ENCODE measurements around the gene APRT.
"Not testable (repeated sequence)": the region's sequence is repeated elsewhere in the genome, so short reads cannot be mapped to it uniquely, and the experiment has no call there.

APRT gene

DNA sequence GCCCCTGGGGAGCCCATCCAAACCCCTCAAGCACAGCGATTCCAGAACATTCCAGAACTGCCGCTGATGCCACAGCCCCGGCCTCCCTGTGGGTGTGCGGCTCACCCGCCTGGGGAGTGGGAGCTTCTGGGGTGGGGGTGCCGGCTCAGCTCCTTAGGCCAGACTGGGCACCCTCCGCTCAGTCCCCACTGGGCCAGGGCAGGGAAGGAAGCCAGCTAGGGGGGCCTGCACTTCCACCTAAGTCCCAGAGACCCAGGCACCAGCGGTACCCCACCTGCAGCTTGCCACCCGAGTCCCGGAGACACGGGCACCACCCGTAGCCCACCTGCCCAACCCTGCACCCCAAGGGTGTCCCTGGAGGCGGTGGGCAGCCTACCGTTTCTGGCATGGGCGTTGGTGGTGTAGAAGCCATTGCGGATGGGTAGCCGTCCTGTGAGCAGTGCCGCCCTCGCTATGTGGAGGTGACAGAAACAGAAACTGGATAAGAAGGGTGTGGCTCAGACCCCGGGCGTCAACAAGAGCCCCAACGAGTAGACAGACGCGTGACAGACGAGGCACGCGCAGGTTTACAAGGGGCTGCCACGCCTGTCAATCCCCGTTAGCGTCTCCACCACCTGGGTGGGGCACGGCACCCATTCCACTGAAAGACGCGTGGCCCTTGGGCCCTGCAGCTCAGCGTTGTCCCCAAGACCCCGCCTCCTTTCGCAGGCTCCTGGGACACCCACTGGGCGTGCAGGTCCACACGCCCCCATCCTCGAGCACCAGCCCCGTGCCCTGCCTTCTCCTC lies 30.0 kb upstream of the APRT start:
- no peak for DNase-seq

DNA sequence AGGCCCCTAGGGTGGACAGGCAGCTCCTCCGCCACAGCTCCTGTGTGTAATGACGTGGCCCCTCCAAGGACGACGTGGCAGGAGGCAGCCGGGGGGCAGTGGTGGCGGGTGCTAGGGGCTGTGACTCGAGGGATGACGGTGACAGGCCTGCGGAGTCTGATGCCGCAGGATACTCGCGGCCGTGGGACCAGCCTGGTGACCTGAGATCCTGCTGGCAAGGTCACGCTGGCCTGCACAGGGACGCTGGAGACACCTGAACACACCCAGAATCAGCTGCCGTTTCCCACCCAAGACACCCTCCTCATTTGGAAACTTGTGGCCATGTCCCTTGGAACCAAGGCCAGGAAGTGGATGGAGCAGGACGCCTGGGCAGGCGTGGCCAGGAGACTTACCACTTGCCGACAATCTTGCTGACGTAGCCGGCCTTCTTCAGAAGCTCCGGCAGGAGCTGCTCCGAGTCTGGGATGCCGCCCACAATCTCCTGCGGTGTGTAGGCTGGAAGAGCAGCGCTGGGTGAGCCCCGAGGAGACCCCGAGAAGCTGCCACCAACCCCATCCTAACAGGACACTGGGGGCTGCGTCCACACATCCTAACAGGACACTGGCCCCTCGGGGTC lies 29.0 kb upstream of the APRT start:
- no peak for DNase-seq

DNA sequence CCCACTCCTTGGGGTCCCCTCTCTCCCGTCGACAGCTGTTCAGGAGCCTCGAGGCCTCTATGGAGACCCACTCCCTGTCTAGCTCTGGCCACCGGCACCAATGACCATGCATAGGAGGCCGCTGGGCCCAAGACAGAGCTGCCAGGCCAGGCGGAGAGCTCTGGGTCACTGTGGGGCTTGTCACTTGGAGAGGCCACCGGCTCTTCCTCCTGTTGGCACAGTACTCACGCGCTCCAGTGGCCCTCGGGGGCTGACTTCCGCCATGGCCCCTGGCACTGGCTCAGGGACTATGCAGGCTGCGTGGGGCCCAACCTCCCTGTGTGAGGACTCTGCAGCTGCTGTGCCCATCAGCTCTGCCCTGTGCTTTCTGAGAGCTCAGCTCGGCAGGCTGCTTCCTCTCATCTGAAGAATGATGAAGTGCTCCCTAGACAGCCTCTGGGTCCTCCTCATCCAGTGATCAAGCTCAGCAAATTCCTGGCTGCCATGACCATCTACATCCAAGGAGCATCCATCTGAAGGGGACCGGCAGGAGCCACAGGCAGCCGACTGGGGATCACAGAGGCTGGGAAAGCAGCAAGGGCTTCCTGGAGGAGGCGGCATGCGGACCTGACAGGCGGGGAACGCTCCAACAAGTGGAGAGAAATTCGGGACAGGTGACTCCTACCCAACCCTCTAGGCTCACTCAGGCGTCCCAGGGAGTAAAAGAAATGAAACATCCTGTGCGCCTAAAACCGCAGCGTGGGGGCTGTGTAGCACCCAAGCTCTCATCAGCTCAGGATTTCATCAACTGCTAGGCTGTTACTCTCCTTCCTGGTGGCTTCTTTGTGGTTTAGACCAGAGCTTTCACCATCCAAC lies 28.2 kb upstream of the APRT start:
- no peak for DNase-seq

DNA sequence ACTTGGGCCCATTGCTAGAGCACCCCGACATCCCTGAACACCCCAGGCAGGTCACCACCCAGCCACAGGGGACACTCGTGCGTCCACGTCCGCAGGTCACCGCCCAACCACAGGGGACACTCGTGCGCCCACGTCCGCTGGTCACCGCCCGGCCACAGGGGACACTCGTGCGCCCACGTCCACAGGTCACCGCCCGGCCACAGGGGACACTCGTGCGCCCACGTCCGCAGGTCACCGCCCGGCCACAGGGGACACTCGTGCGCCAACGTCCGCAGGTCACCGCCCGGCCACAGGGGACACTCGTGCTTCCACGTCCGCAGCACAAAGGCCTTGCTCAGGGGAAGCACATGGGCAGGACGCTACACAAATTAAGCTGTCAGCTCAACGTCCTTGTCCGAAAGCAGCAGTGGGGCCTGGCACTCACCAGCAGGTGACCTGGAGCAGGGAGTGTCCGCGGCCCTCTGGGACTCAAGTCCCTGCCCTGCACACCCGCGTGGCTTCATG lies 27.4 kb upstream of the APRT start:
- no peak for DNase-seq

DNA sequence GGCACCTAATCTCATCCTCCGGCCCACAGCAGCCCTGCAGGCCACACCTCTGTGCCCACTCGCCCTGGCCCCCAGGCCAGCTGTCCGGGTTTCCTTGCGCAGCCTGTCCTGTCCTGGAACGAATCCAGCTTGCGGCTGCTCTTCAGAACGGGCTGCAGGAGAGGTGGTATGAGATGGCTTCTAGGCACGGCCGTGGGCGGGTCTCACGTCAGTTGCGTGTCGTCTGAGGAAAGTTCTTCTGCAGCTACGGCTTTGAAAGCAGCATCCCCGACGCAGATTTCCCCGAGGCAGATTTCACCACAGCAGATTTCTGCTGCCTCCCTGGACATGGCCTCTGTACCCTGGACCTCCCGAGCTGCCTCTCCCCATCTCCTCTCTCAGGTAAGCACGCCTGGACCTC lies 26.8 kb upstream of the APRT start:
- DNase-seq, result no peak

DNA sequence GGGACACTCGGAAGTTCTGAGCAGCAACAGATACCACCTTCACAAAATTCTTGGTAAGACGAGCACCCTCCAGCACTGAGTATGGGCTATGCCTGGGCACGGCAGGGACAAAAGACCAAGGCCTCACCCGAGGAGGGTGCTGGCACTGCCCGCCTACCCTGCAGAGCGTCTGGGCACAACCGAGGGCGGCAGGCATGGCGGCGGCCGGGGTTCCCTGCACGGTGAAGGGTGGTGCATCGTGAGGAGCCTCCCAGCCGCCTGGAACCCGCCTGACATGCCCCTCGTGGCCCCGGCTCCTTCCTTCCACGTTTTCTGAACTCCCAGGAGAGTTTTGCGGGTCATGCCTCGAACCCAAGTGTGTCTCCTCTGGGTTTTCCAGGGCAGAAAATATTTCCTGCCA lies 26.1 kb upstream of the APRT start:
- DNase-seq, result no peak

DNA sequence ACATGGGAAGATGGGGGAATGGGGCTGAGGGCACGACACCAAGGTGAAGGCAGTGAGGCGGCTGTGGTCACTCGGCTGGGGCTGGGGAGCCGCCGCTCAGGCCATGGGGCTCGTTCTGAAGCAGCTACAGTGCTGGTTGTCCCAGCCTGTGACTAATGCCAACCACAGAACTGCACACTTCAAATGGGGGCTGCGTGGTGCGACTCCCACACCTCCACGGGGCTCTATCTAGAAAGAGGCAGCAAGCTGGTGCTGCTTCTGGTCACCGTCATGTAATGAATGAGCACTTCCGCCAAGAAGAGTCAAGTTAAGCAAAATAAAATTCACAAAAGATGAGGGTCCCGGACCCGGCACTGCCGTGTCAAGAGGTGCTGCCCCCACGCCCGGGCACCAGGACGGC lies 25.1 kb upstream of the APRT start:
- no peak for DNase-seq

DNA sequence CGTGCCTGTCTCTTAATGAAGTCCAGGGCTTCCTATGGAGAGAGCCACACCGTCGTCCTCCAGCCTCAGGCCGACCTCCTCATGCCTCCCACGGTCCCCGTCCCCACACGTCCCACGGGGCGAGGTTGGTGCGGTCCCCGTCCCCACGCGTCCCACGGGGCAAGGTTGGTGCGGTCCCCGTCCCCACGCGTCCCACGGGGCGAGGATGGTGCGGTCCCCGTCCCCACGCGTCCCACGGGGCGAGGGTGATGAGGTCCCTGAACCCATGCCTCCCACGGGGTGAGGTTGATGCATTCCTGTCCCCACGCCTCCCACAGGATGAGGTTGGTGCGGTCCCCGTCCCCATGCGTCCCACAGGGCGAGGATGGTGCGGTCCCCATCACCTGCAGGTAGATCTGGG lies 24.1 kb upstream of the APRT start:
- DNase-seq, result no peak

DNA sequence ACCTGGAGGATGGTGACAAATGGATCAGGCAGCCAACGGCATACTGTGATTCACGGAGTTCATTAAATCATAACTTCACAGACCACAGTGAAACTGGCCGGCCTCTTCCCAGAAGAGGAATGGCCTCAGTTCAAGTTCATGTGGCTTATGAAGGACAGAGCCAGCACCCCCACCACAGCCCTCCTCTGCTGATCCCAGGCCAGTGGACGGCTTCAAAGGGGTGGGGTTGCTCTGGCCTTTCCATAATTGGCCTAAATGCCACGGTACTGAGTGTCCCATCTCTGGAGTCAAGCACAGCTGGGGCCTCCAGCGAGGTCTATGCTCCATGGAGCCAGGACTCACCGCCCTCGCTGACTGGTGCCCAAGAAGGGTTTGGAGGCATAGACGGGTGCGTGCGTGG lies 23.7 kb upstream of the APRT start:
- no peak for DNase-seq

DNA sequence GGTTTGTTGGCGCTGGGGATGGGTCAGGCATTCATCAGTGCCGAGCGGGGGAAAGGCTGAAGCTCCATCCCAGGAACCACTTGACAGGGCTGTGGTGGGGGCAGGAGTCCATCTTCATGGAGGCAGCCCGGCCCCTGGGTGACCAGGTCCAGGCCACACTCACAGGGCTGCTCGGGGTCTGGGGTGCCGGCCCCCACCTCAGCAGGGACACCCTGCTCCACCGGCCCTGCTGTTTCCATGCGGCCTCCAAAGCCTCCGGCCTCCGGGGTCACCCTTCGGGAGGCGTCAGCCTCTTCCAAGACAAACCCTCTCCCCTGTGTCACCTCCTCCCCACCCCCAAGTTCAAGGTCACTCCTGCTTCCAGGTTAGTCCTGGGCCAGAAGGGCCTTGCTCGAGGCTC lies 22.9 kb upstream of the APRT start:
- DNase-seq, result no peak

DNA sequence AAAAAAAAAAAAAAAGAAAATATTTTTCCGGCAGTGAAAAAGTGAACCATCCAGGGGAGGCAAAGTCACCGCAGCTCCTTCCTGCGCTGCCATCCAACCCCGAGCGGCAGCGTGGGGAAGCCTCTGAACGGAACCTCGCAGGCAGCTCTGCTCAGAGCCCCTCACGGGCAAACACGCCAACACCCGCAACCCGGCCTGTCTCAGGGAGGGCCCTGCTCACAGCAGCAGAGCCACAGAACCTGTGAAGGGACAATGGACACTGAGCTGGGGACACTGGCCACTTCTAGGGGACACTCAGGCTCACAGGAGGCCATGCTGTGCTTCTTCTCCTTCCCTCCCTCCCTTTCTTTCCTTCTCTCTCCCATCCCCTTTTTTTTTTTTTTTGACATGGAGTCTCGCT lies 21.4 kb upstream of the APRT start:
- no peak for DNase-seq

DNA sequence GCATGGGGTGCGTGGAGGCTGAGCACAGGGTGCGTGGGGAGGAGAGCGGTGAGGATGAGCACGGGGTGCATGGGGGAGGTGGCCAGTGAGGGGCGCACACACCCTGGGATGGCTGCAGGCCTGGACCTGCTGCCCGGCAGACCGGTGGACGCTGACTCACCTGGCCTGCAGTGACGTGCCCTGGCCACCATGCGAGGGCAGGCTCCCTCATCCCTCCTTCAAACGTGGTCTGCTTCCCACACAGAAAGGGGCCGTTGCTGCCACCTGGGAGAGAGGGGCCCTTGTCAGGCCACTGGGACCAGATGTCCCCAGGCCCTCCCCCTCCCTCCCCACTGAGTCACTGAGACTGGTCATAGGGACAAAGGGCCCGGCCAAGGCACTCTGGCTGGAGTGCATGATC lies 20.1 kb upstream of the APRT start:
- no peak for DNase-seq

DNA sequence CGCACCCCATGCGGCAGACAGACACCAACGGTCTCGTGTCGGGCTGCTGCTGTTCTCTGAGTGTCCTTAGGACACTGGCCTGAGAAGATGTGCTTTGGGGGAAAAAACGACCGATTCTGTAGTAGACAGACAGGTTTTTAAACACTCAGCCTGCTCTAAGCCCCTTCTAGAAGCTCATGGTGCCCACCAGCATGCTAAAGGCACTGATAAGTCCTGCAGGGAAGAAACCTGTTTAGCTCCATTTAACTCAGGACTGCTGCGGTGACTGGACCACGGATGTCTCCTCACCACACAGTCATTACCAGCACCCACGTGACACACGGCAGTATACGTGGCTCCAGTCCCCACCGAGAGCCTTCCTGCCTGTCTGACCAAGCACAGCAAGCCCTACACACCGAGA lies 19.1 kb upstream of the APRT start:
- DNase-seq, result no peak

DNA sequence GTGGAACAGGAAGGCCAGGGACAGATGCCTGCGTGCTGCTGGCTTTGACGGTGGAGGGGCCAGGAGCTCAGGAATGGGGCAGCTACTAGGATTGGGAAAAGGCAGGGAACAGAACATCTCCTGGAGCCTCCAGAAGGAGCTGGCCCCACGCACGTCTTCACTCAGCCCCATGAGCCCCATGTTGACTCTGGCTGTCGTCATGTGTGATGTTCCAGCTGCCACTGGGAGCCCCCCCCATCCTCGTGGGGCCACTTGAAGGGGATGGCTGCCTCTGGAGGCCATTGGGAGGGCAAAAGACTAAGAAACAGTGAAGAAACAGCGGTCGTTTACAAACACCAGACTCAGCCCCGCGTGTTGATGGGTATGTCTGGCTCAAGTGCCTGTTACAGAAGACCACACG lies 18.5 kb upstream of the APRT start:
- no peak for DNase-seq

DNA sequence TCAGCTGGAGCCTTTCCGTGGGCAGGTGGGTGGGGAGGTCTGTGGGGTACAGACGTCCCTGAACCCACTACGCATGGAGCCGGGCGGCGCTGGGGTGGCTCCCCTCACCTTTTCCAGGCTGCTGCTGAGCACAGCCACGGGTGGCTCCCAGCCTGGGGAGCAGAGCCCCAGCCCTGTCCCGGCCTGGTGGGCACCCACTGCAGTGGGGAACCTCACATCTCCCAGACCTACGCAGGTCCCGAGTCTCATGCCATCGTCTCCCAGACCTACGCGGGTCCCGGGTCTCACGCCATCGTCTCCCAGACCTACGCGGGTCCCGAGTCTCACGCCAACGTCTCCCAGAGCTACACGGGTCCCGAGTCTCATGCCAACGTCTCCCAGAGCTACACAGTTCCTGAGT lies 17.0 kb upstream of the APRT start:
- DNase-seq, result no peak

DNA sequence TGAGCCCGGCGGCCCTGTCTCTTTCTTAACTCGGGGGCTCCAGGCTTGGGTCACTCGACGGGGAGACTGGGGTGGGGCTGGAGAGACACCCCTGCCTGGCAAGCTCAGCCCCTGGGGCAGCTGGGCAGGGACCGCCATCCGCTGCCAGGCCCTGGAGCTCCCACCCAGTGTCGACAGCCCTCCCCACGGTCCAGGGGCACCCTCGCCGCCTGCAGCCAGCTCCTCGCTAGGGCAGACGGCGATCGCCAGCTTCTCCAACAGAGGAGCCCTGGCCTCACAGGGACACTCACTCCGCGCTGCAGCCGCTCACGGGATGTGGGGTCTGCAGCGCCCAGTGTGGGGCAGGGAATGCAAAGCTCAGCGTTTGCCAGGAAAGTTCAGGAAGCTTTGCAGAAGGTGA lies 16.0 kb upstream of the APRT start:
- DNase-seq, result no peak

DNA sequence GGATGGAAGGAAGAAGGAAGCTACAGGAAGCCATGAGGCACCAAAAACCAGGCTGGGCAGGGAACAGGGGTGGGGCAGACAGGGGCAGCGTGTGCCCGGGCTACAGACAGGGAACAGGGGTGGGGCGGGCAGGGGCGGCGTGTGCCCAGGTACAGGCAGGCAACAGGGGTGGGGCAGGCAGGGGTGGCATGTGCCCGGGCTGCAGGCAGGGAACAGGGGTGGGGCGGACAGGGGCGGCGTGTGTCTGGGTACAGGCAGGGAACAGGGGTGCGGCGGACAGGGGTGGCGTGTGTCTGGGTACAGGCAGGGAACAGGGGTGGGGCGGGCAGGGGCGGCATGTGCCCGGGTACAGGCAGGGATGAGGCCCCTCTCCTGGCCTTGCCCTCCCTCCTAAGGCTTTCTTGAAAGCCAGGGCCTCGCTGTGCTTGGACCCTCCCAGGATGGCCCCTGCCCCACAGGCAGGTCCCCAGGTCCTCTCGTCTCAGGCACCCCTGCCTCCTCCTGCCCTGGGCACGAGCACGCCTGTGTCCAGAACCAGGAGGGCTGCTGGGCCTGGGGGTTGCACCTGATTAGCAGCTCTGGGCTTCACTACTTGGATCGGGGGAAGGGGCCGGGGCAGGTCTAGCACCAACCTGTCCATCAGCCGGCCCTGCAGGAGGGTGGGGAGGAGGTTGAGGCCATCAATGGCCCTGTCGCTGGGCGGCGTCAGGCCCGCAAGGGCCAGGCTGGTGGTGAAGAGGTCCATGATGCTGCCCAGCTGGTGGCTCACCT lies 14.5 kb upstream of the APRT start:
- no peak for DNase-seq

DNA sequence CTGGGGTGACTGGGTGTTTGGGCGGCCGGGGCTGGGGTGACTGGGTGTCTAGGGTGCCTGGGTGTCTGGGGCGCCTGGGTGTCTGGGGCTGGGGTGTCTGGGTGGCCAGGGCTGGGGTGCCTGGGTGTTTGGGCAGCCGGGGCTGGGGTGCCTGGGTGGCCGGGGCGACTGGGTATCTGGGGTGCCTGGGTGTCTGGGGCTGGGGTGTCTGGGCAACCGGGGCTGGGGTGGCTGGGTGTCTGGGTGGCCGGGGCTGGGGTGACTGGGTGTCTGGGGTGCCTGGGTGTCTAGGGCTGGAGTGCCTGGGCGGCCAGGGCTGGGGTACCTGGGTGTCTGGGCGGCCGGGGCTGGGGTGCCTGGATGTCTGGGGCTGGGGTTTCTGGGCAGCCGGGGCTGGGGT lies 13.4 kb upstream of the APRT start:
- DNase-seq, result no peak

DNA sequence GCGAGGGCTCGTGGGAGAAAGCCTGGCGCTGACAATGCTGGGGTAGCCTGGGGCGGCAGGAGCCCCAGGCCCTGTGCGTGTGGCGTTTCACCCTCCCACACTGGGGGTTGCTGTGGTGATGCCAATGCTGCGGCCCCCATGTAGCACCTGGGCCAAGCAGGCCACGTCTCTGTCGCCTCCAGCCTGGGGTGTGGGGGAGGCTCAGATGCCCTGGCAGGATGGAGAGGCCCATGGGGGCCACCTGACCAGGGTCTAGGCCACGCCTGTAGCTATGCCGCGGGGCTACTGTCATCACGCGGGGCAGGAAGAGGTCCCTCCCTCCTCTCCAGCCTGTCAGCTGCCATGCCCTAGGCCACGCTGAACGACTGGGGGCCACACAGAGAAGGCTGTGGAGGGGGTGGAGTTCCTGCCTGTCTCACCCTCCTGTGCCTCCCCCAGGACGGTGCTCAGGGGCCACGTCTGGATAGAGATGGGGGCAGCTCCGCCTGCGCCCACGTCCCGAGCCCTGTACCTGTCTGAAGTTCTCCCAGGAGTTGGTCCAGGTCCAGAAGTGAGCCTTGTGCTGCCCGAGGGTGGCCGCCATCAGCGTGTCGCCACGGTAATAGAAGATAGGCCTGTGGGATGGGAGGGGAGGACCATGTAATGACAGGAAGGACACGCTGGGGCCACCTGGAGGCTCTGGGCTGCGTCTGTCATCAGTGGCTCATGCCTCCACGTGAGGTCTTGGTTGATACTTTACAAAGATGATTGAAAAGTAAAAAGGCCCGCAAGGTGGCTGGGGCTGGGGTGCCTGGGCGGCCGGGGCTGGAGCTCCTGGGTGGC lies 12.7 kb upstream of the APRT start:
- no peak for DNase-seq

DNA sequence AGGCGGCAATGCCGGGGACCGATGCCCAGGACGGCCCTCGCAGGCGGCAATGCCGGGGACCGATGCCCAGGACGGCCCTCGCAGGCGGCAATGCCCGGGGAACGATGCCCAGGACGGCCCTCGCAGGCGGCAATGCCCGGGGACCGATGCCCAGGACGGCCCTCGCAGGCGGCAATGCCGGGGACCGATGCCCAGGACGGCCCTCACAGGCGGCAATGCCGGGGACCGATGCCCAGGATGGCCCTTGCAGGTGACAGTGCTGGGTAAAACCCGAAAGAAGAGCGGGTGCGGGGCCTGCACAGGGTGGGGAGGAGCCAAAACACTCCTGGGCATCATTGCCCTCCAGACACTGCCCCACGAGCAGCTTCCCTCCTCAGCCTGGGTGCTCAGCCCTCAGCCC lies 11.9 kb upstream of the APRT start:
- DNase-seq, result not testable (repeated sequence)

DNA sequence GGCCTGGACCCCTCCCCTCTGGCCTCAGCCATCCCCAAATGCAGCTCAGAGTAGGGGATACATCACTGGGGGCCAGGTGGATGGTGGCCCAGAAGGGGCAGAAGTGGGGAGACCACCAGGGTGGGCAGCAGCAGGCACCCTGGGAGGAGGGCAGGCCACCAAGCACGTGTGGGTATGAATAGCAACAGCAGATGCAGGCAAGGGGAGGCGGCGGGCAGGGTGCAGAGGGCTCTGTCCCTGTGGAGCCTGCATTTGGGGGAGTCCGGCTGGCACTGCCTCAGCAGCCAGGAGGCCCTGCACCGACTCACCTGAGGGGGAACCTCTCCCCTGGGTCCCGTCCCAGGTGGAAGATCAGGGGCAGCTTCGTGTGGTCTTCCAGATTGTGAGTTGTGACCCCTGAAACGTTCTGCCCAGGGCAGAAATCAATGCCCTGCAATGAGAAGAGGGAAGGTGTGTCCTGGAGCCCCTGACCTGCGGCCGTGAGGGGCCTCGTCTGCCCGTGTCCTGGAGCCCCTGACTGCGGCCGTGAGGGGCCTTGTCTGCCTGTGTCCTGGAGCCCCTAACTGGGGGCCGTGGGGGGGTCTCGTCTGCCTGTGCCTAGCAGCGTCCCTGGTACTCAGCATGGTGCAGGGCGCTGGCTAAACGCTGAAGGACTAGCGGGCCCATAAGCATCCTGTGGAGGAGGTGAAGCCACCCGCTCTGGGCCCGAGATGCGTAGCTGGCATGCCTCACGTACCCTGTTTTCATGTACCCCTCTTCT lies 10.7 kb upstream of the APRT start:
- DNase-seq, result no peak
